Naive thymus-derived CD4-positive, alpha-beta T cell (primary cell): ENCODE measurements around the gene MSH3. TPM values are rescaled to one million over a fixed set of nuclear protein-coding genes. Genes with fewer than 3 reads are reported as not detected.

Experiments used
- ATAC-seq: fragments of 150-1000 bp; cut with Tn5 transposase; 2 replicates; pipeline ENCODE4 v1.10.0; 2021; ENCODE audit warnings: mild to moderate bottlenecking, moderate library complexity
- CTCF ChIA-PET: fragments of 350-600 bp; sonication (Branson Sonifier 250); formaldehyde crosslinking; loops from one replicate; lab custom pipeline; 2021; ENCODE audit warnings: antibody characterized with exemption; lab: Charles Lee
- POLR2A ChIA-PET: fragments of 350-600 bp; sonication (Branson Sonifier 250); formaldehyde crosslinking; loops from one replicate; lab custom pipeline; 2021; ENCODE audit warnings: antibody characterized with exemption, inconsistent platforms; lab: Charles Lee
- DNase-seq, 9 donors: peaks; one replicate each; pipeline versions ENCODE4 v3.0.0 to v3.0.0-alpha.2; 2020 to 2022; ENCODE audit warnings: mixed read lengths in 1 of 9
- H3K27ac ChIP-seq: one replicate; pipeline ENCODE4 v1.7.0; 2013; ENCODE audit warnings: mild to moderate bottlenecking, low read depth, low read length, moderate library complexity
- H3K27me3 ChIP-seq, 2 donors: one replicate each; pipeline ENCODE4 v1.7.0; 2013; ENCODE audit warnings: low read length in 2 of 2, mild to moderate bottlenecking in 2 of 2, moderate library complexity in 2 of 2; ENCODE audit not compliant: control insufficient read depth in 2 of 2, insufficient read depth in 2 of 2
- H3K36me3 ChIP-seq, 3 experiments: 1 replicate in 2 of 3; 2 replicates in 1 of 3; pipeline ENCODE4 v1.7.0; 2013; ENCODE audit warnings: low read length in 3 of 3, mild to moderate bottlenecking in 3 of 3, moderate library complexity in 1 of 3; ENCODE audit not compliant: insufficient read depth in 3 of 3, control insufficient read depth in 2 of 3
- H3K4me1 ChIP-seq, 2 donors: one replicate each; pipeline ENCODE4 v1.7.0; 2013; ENCODE audit warnings: low read length in 2 of 2, mild to moderate bottlenecking in 2 of 2, moderate library complexity in 1 of 2; ENCODE audit not compliant: control insufficient read depth in 2 of 2, insufficient read depth in 2 of 2
- H3K4me3 ChIP-seq: 2 replicates; pipeline ENCODE4 v1.7.0; 2013; ENCODE audit warnings: mild to moderate bottlenecking, low read length
- H3K9me3 ChIP-seq, 3 experiments: 1 replicate in 2 of 3; 2 replicates in 1 of 3; pipeline ENCODE4 v1.7.0; 2013; ENCODE audit warnings: low read length in 3 of 3; ENCODE audit not compliant: control insufficient read depth in 2 of 3
- H3K27ac Mint-ChIP-seq, 9 donors: one replicate each; pipeline ENCODE4 v1.8.0; 2020 to 2022; ENCODE audit warnings: mixed read lengths in 9 of 9, mild to moderate bottlenecking in 8 of 9, moderate library complexity in 5 of 9, inconsistent platforms in 2 of 9
- H3K27me3 Mint-ChIP-seq, 5 donors: one replicate each; pipeline ENCODE4 v1.8.0; 2021 to 2022; ENCODE audit warnings: mixed read lengths in 5 of 5, mild to moderate bottlenecking in 1 of 5
- H3K36me3 Mint-ChIP-seq, 5 donors: one replicate each; pipeline ENCODE4 v1.8.0; 2020 to 2022; ENCODE audit warnings: mixed read lengths in 5 of 5, mild to moderate bottlenecking in 3 of 5, inconsistent platforms in 1 of 5
- H3K4me1 Mint-ChIP-seq, 7 donors: one replicate each; pipeline ENCODE4 v1.8.0; 2020 to 2022; ENCODE audit warnings: mixed read lengths in 7 of 7, mild to moderate bottlenecking in 3 of 7, inconsistent platforms in 1 of 7
- H3K4me3 Mint-ChIP-seq, 10 donors: one replicate each; pipeline ENCODE4 v1.8.0; 2020 to 2022; ENCODE audit warnings: mild to moderate bottlenecking in 10 of 10, mixed read lengths in 10 of 10, moderate library complexity in 6 of 10, inconsistent platforms in 2 of 10
- H3K9me3 Mint-ChIP-seq, 11 donors: one replicate each; pipeline ENCODE4 v1.8.0; 2020 to 2022; ENCODE audit warnings: mixed read lengths in 11 of 11, mild to moderate bottlenecking in 4 of 11, inconsistent platforms in 1 of 11, moderate library complexity in 1 of 11
- intact Hi-C, 2 donors: fragments of 100-400 bp; cut with micrococcal nuclease; formaldehyde crosslinking; loops; one replicate each; pipeline ENCODE4 v1.15.1; 2023
- polyA plus RNA-seq, 2 donors: library from polyadenylated mRNA; unstranded; fragments of 300-500 nt; fragmentation: Illumina TruSeq; gene quantifications; one replicate each; pipeline ENCODE4 v1.2.3, GENCODE V29; 2021
- total RNA-seq, 6 experiments: library from RNA in 5 of 6; stranded (reverse) in 5 of 6; gene quantifications; 1 replicate in 5 of 6; 2 replicates in 1 of 6; pipeline ENCODE4 v1.2.3 and lab custom pipeline; 2021 to 2026

The MSH3 gene
- total and polyA plus RNA-seq, 7 experiments from 2014 or later: 10.5 to 20.9 (median 13.0) TPM

DNA sequence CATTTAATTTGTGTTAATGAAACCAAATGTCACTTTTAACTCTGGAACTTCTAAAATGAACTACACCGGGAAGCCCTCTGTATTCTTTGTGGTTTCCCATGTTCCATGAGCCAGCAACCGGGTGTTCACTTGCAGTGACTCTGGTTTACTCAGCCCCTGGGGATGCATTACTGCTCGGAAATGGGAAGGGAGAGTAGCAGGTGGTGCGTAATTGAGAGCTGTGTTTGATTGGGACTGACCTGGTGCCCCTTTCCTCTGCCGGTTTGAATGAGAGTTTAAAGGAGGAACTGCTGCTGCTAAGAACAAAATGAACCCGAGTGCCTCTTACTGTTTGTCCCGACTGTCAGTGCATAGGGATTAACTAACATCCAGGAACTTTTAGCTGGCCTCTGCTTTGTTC, 100.4 kb downstream of the MSH3 start:
- Mint-ChIP-seq H3K27me3 (no peaks in the 10 kb centered on the region), H3K27ac (peak overlapping the region; percentile 45 to 93 (median 79)), H3K36me3 (peaks cover 16 to 62% (median 49%) of the 10 kb centered on the region in 5 donors), H3K9me3 (peaks cover 0 to 20% (median 0%) of the 10 kb centered on the region in 11 donors), H3K4me1 (peaks cover 30 to 61% (median 47%) of the 10 kb centered on the region in 7 donors), H3K4me3 (peak overlapping the region; percentile 49 to 87 (median 78))
- H3K4me3 ChIP-seq: peak overlapping the region; percentile 7
- H3K27ac ChIP-seq: peak overlapping the region; percentile 57
- H3K27me3 ChIP-seq: no peaks in the 10 kb centered on the region
- no peaks in the 10 kb centered on the region for H3K9me3 ChIP-seq
- peaks cover 20 to 28% of the 10 kb centered on the region in 2 donors for H3K4me1 ChIP-seq
- intact Hi-C loops: loop anchor here in 1 of 2 donors (1.0 to 10.0 kb wide), 6 partner anchors 14 to 1220 kb away; partner anchors contain the start of gene ATG10
- H3K36me3 ChIP-seq: no peaks in the 10 kb centered on the region
- ChIA-PET POLR2A (no interaction called here), CTCF (interaction anchor here (0.7 kb wide), 1 partner anchor 353 kb away, joined by 3 read pairs; no protein-coding TSS in a partner anchor)
- no peak for ATAC-seq
- DNase-seq: peak in 2 of 9 donors; percentile 11 to 49

DNA sequence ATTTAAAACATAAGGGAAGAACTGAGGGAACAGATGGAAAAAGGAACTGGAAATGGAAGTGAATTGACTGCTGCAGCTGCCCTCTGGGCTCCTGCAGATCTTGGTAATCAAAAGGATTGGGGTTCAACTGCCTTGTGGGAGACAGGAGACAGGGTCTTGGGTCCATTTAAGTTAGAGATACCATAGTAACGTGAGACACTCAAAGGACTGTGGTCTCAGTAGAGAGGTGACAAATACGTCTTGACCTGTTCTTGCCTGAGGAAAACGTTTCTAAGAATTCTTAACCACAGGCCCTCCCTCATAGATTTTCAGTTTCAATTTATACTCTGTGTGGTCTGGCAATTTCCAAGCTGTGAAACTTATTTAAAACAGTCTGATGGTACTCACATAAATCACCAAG, 101.2 kb downstream of the MSH3 start:
- Mint-ChIP-seq H3K27me3 (no peaks in the 10 kb centered on the region), H3K9me3 (peaks cover 0 to 15% (median 0%) of the 10 kb centered on the region in 11 donors), H3K4me1 (peaks cover 30 to 68% (median 47%) of the 10 kb centered on the region in 7 donors), H3K36me3 (peaks cover 15 to 64% (median 50%) of the 10 kb centered on the region in 5 donors), H3K27ac (peak overlapping the region; percentile 71 to 93 (median 79)), H3K4me3 (peak overlapping the region; percentile 49 to 87 (median 78))
- Histone ChIP-seq H3K27me3 (no peaks in the 10 kb centered on the region), H3K36me3 (no peaks in the 10 kb centered on the region), H3K9me3 (no peaks in the 10 kb centered on the region), H3K4me3 (peak overlapping the region; percentile 7), H3K27ac (peak overlapping the region; percentile 57), H3K4me1 (peaks cover 20 to 28% of the 10 kb centered on the region in 2 donors)
- CTCF ChIA-PET: interaction anchor here (0.7 kb wide), 1 partner anchor 352 kb away, joined by 3 read pairs; no protein-coding TSS in a partner anchor
- ATAC-seq (peak; percentile 85), DNase-seq (peak in 2 of 9 donors; percentile 14 to 37)
- intact Hi-C loops: loop anchor here in 1 of 2 donors (1.0 to 10.0 kb wide), 9 partner anchors 15 to 1219 kb away; partner anchors contain the start of gene ATG10
- POLR2A ChIA-PET: interaction anchor here (1.1 kb wide), 1 partner anchor 11 kb away, joined by 3 read pairs; no protein-coding TSS in a partner anchor

DNA sequence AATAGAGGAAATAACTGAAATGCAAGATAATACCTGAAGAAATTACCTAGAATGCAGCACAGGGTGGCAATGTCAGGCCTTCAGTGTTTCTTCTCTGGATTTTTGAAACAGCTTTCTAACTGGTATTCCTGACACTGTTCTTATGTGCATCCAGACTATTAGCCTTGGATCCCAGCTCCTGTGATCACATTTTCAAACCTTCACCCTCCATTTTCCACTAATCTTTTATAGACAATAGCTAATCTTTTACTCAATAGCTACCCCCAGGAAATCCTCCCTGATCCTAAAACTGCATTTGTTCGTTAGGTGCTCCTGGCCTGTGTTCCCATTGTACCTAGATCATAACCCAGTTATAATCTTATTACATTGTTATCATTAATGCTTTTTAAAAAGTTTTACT, 101.8 kb downstream of the MSH3 start:
- DNase-seq (no peak), ATAC-seq (no peak)
- Histone ChIP-seq H3K27me3 (no peaks in the 10 kb centered on the region), H3K4me1 (peaks cover 20 to 28% of the 10 kb centered on the region in 2 donors), H3K27ac (peak overlapping the region; percentile 57), H3K4me3 (peak overlapping the region; percentile 7), H3K36me3 (no peaks in the 10 kb centered on the region), H3K9me3 (no peaks in the 10 kb centered on the region)
- intact Hi-C loops: loop anchor here in 1 of 2 donors (1.0 to 10.0 kb wide), 6 partner anchors 44 to 1219 kb away; partner anchors contain the start of gene ATG10
- Mint-ChIP-seq H3K4me1 (peaks cover 30 to 74% (median 47%) of the 10 kb centered on the region in 7 donors), H3K4me3 (peak overlapping the region; percentile 30 to 87 (median 78)), H3K9me3 (peaks cover 0 to 14% (median 0%) of the 10 kb centered on the region in 11 donors), H3K36me3 (peaks cover 11 to 64% (median 47%) of the 10 kb centered on the region in 5 donors), H3K27ac (peak overlapping the region; percentile 9 to 93 (median 79)), H3K27me3 (no peaks in the 10 kb centered on the region)
- CTCF ChIA-PET: interaction anchor here (0.6 to 1.4 kb wide), 2 partner anchors 352 to 394 kb away, joined by 3 to 4 read pairs; no protein-coding TSS in a partner anchor
- POLR2A ChIA-PET: interaction anchor here (1.1 kb wide), 1 partner anchor 11 kb away, joined by 3 read pairs; no protein-coding TSS in a partner anchor

DNA sequence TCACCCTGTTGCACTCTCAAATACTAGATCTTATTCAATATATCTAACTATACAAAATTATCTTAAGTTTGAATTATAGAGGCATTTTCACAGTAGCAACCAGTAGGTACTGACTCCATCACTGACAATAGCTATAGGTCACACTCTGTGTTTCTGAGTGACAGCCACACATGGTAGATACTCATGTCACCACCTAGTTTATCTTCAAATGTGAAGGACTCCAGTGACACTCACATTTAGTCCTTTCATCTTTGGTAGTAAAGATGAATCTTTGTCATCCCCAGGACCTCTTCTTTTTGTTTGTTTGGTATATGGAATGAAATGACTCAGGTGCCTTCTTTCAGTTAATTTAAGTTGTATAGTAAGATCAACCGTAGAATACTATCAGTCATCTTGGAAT, 102.8 kb downstream of the MSH3 start:
- Mint-ChIP-seq H3K36me3 (peaks cover 11 to 58% (median 38%) of the 10 kb centered on the region in 5 donors), H3K4me3 (peak overlapping the region in 1 of 10 donors; percentile 45), H3K4me1 (peaks cover 30 to 79% (median 47%) of the 10 kb centered on the region in 7 donors), H3K27me3 (no peaks in the 10 kb centered on the region), H3K27ac (peak overlapping the region in 4 of 9 donors; percentile 7 to 93 (median 74)), H3K9me3 (peaks cover 0 to 9% (median 0%) of the 10 kb centered on the region in 11 donors)
- Histone ChIP-seq H3K36me3 (no peaks in the 10 kb centered on the region), H3K9me3 (no peaks in the 10 kb centered on the region), H3K4me3 (no peak overlapping the region), H3K27me3 (no peaks in the 10 kb centered on the region), H3K4me1 (peaks cover 20 to 28% of the 10 kb centered on the region in 2 donors), H3K27ac (no peak overlapping the region)
- intact Hi-C loops: loop anchor here in 1 of 2 donors (2.0 to 10.0 kb wide), 4 partner anchors 45 to 1218 kb away; partner anchors contain the start of gene ATG10
- ChIA-PET CTCF (interaction anchor here (1.4 kb wide), 1 partner anchor 351 kb away, joined by 3 read pairs; no protein-coding TSS in a partner anchor), POLR2A (no interaction called here)
- ATAC-seq (no peak), DNase-seq (no peak)

DNA sequence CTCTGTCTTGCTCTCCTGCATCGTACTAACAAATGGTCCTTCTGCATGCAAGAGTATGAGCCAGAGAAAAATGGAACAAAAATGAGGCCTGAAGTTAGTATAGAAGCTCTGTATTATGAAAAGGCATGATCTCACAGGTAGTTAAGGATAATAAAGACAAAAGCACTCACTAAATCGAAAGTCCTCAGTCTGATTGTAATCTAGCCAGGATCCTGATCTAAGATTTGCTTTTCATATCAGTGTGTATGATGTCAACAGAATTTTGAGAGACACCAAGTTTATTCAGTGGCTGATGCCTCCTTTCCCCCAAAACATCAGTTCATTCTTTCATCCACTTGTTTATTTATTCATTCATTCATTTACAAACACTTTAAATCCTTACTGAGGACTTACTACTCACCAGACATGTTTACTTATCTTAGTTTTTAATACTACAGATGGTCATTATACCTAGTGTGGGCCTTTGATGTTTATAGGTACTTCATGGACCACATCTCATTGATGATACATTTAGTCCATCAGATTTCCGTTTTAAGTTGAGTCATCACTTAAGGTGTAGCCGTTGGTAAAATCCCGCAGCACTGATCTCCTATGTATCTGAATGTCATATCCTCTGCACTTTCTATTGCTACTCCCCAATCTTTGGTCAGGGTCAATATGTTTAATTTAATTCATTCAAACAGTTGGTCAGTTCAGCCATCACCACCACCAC, 105.6 kb downstream of the MSH3 start:
- no peak for DNase-seq
- H3K36me3 Mint-ChIP-seq: peaks cover 11 to 55% (median 37%) of the 10 kb centered on the region in 5 donors
- Histone ChIP-seq H3K27me3 (no peaks in the 10 kb centered on the region), H3K27ac (no peak overlapping the region), H3K36me3 (no peaks in the 10 kb centered on the region), H3K4me3 (no peak overlapping the region), H3K9me3 (no peaks in the 10 kb centered on the region), H3K4me1 (peaks cover 17 to 24% of the 10 kb centered on the region in 2 donors)
- peaks cover 0 to 8% (median 0%) of the 10 kb centered on the region in 11 donors for H3K9me3 Mint-ChIP-seq
- peaks cover 21 to 59% (median 30%) of the 10 kb centered on the region in 7 donors for H3K4me1 Mint-ChIP-seq
- intact Hi-C loops: loop anchor here in 1 of 2 donors (5.0 to 10.0 kb wide), 3 partner anchors 48 to 1215 kb away; partner anchors contain the start of gene ATG10
- CTCF ChIA-PET: no interaction called here
- no peaks in the 10 kb centered on the region for H3K27me3 Mint-ChIP-seq
- POLR2A ChIA-PET: no interaction called here
- ATAC-seq: no peak
- H3K4me3 Mint-ChIP-seq: peak overlapping the region in 1 of 10 donors; percentile 12
- H3K27ac Mint-ChIP-seq: peak overlapping the region in 1 of 9 donors; percentile 41

DNA sequence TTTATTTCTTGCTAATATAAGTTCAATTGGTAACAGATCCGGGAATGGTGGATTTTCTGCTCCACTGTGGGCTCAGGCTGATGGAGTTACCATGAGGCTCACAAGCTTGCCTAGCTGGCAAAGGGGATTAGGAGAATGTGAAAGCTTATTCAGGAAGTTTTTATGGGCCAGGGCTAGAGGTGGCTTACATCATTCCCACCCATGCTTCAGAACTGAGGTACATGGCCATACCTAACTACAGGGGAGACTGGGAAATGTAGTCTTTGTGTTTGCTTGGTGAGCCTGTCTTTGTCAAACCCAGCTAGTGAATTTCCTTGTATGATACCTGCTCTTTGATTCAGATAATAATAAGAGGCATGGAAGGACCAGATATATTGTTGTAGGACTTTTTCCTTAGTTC, 106.2 kb downstream of the MSH3 start:
- H3K4me1 Mint-ChIP-seq: peaks cover 15 to 53% (median 24%) of the 10 kb centered on the region in 7 donors
- peaks cover 0 to 8% (median 0%) of the 10 kb centered on the region in 11 donors for H3K9me3 Mint-ChIP-seq
- intact Hi-C loops: no loop called here
- H3K4me3 ChIP-seq: no peak overlapping the region
- no peaks in the 10 kb centered on the region for H3K27me3 ChIP-seq
- peaks cover 10 to 19% of the 10 kb centered on the region in 2 donors for H3K4me1 ChIP-seq
- DNase-seq (no peak), ATAC-seq (no peak)
- peaks cover 11 to 58% (median 41%) of the 10 kb centered on the region in 5 donors for H3K36me3 Mint-ChIP-seq
- H3K36me3 ChIP-seq: no peaks in the 10 kb centered on the region
- H3K27ac Mint-ChIP-seq: peak overlapping the region in 1 of 9 donors; percentile 41
- H3K9me3 ChIP-seq: no peaks in the 10 kb centered on the region
- peak overlapping the region in 1 of 10 donors; percentile 6 for H3K4me3 Mint-ChIP-seq
- no peaks in the 10 kb centered on the region for H3K27me3 Mint-ChIP-seq
- CTCF ChIA-PET: no interaction called here
- H3K27ac ChIP-seq: no peak overlapping the region
- POLR2A ChIA-PET: no interaction called here
